ENCODE data around the gene PCYT2.
A peak's percentile ranks its signal among the peaks of the same experiment; 100 is the strongest.

Gene PCYT2

GRCh38 chr17:81877569-81877968, 33.6 kb downstream of the PCYT2 start:
- TF ChIP-seq TAF1 (IDR thresholded peaks at IDR 0.05; ENCODE audit: low read depth) (no peak), EGR1 (IDR thresholded peaks at IDR 0.05) (no peak), FOXM1 (IDR thresholded peaks at IDR 0.05; ENCODE audit: borderline replicate concordance, low read depth) (no peak), CEBPB (IDR thresholded peaks at IDR 0.05) (no peak), REST (IDR thresholded peaks at IDR 0.05; ENCODE audit: low read depth) (no peak), MAX (IDR thresholded peaks at IDR 0.05) (no peak), EP300 (IDR thresholded peaks at IDR 0.05; ENCODE audit: borderline replicate concordance) (no peak)

GRCh38 chr17:81871387-81872230, 39.6 kb downstream of the PCYT2 start:
- TF ChIP-seq EGR1 (IDR thresholded peaks at IDR 0.05): peak; percentile 53; the same call in 1 of the 2 replicates
- peak; percentile 91; the same call in 1 of the 2 replicates for TF ChIP-seq USF1 (IDR thresholded peaks at IDR 0.05)
- peak; percentile 99 for TF ChIP-seq MAX (IDR thresholded peaks at IDR 0.05)
- TF ChIP-seq TEAD4 (IDR thresholded peaks at IDR 0.05): peak; percentile 11; the same call in 1 of the 2 replicates
- TF ChIP-seq EP300 (IDR thresholded peaks at IDR 0.05; ENCODE audit: borderline replicate concordance): peak; percentile 55; the same call in 1 of the 2 replicates
- TF ChIP-seq RAD21 (IDR thresholded peaks at IDR 0.05; ENCODE audit: low read depth): no peak
- peak; percentile 66; the same call in 1 of the 2 replicates for TF ChIP-seq TAF1 (IDR thresholded peaks at IDR 0.05; ENCODE audit: low read depth)
- TF ChIP-seq NFIC (IDR thresholded peaks at IDR 0.05): no peak
- TF ChIP-seq CREB1 (IDR thresholded peaks at IDR 0.05; ENCODE audit: low read depth): peak; percentile 28; the same call in 1 of the 2 replicates
- peak; percentile 96 for TF ChIP-seq YY1 (IDR thresholded peaks at IDR 0.05; ENCODE audit: low read depth)
- TF ChIP-seq ZBTB7A (IDR thresholded peaks at IDR 0.05; ENCODE audit: low read depth): no peak; the same call in 1 of the 2 replicates

- TF ChIP-seq EP300 (IDR thresholded peaks at IDR 0.05; ENCODE audit: borderline replicate concordance) (no peak), FOXM1 (IDR thresholded peaks at IDR 0.05; ENCODE audit: borderline replicate concordance, low read depth) (no peak), CEBPB (IDR thresholded peaks at IDR 0.05) (no peak), NFIC (IDR thresholded peaks at IDR 0.05) (no peak), TCF12 (IDR thresholded peaks at IDR 0.05; ENCODE audit: low read depth) (no peak), YY1 (IDR thresholded peaks at IDR 0.05; ENCODE audit: low read depth) (no peak), USF1 (IDR thresholded peaks at IDR 0.05) (no peak; the same call in 1 of the 2 replicates), REST (IDR thresholded peaks at IDR 0.05; ENCODE audit: low read depth) (no peak), EGR1 (IDR thresholded peaks at IDR 0.05) (no peak)
These were observed 40.2 kb downstream of the PCYT2 start, which contains the start of gene ARHGDIA for GRCh38 chr17:81870981-81871386. ARHGDIA (minus strand) TSS chr17:81871337; CDS start chr17:81869930, 1,407 bp downstream.

GRCh38 chr17:81870131-81870980, 40.8 kb downstream of the PCYT2 start:
- no peak for TF ChIP-seq REST (IDR thresholded peaks at IDR 0.05; ENCODE audit: low read depth)
- no peak for TF ChIP-seq YY1 (IDR thresholded peaks at IDR 0.05; ENCODE audit: low read depth)
- TF ChIP-seq USF1 (IDR thresholded peaks at IDR 0.05): no peak
- no peak for TF ChIP-seq EP300 (IDR thresholded peaks at IDR 0.05; ENCODE audit: borderline replicate concordance)
- TF ChIP-seq MAX (IDR thresholded peaks at IDR 0.05): peak; percentile 15; the same call in 1 of the 2 replicates

Data from Ishikawa (cell line).